Fibroblast of villous mesenchyme (primary cell): Measurements from ENCODE around the gene CNTNAP2. TPM values are rescaled to one million over a fixed set of nuclear protein-coding genes. Genes with fewer than 3 reads are reported as not detected.

Source experiments
- DNase-seq: peaks from one replicate; pipeline ENCODE4 v3.0.0-alpha.2; 2010; ENCODE audit warnings: low read depth
- H3K4me3 ChIP-seq: 2 replicates; pipeline ENCODE4 v1.5.1; 2011; ENCODE audit warnings: low read depth, mild to moderate bottlenecking, low read length
- CTCF ChIP-seq: IDR thresholded peaks from 2 replicates; pipeline ENCODE4 v1.5.1; 2012; ENCODE audit warnings: low read depth, mild to moderate bottlenecking, low read length; ENCODE audit not compliant: insufficient read depth
- total RNA-seq: library from RNA; depleted of rRNA; stranded (reverse); fragments of >200 nt; gene quantifications from 2 replicates; pipeline ENCODE4 v1.2.3, GENCODE V29; 2012

Gene CNTNAP2
- total RNA-seq, 1 donor: not detected

GRCh38 chr7:146830686-146831085, 714.1 kb downstream of the CNTNAP2 start:
- no peak for DNase-seq
- no peak overlapping the region for H3K4me3 ChIP-seq
- TF ChIP-seq CTCF: no peak

GRCh38 chr7:146831875-146832274, 715.3 kb downstream of the CNTNAP2 start:
- DNase-seq: no peak
- H3K4me3 ChIP-seq: no peak overlapping the region
- TF ChIP-seq CTCF: no peak

GRCh38 chr7:146844405-146844804, 727.8 kb downstream of the CNTNAP2 start:
- TF ChIP-seq CTCF: no peak
- DNase-seq: no peak
- H3K4me3 ChIP-seq: no peak overlapping the region

- no peak for TF ChIP-seq CTCF
- no peak for DNase-seq
- H3K4me3 ChIP-seq: no peak overlapping the region
Measured at GRCh38 chr7:146858690-146859089, 742.1 kb downstream of the CNTNAP2 start.

GRCh38 chr7:146861701-146862100, 745.1 kb downstream of the CNTNAP2 start:
- no peak overlapping the region for H3K4me3 ChIP-seq
- TF ChIP-seq CTCF: no peak
- DNase-seq: no peak

- no peak for DNase-seq
- TF ChIP-seq CTCF: no peak
Measured at GRCh38 chr7:146862415-146862814, 745.8 kb downstream of the CNTNAP2 start.

GRCh38 chr7:146864644-146865043, 748.0 kb downstream of the CNTNAP2 start:
- no peak overlapping the region for H3K4me3 ChIP-seq
- no peak for TF ChIP-seq CTCF
- DNase-seq: no peak

More at GRCh38 chr7:146862415-146862814, 745.8 kb downstream of the CNTNAP2 start:
- no peak overlapping the region for H3K4me3 ChIP-seq
